ENCODE results near the gene CACNB4. TPM values are rescaled to one million over a fixed set of nuclear protein-coding genes. Genes with fewer than 3 reads are reported as not detected.

Gene CACNB4
- total RNA-seq, 2 donors from 2014 or later = 5.6 to 13.8 TPM

- Histone ChIP-seq H3K27me3 (replicated peaks; ENCODE audit: insufficient read depth) (no peaks in the 10 kb centered on the region), H3K9me3 (no peaks in the 10 kb centered on the region), H3K4me3 (no peak overlapping the region), H3K4me1 (ENCODE audit: control insufficient read depth in 1 of 2, low read depth in 2 of 2) (peaks cover 0 to 4% of the 10 kb centered on the region in 2 donors), H3K36me3 (no peaks in the 10 kb centered on the region), H3K27ac (no peak overlapping the region)
- ATAC-seq (ENCODE audit: insufficient number of reproducible peaks, low FRiP score, low read depth) (no peak), DNase-seq (ENCODE audit: low spot score) (no peak)
- TF ChIP-seq, protein P1, sequence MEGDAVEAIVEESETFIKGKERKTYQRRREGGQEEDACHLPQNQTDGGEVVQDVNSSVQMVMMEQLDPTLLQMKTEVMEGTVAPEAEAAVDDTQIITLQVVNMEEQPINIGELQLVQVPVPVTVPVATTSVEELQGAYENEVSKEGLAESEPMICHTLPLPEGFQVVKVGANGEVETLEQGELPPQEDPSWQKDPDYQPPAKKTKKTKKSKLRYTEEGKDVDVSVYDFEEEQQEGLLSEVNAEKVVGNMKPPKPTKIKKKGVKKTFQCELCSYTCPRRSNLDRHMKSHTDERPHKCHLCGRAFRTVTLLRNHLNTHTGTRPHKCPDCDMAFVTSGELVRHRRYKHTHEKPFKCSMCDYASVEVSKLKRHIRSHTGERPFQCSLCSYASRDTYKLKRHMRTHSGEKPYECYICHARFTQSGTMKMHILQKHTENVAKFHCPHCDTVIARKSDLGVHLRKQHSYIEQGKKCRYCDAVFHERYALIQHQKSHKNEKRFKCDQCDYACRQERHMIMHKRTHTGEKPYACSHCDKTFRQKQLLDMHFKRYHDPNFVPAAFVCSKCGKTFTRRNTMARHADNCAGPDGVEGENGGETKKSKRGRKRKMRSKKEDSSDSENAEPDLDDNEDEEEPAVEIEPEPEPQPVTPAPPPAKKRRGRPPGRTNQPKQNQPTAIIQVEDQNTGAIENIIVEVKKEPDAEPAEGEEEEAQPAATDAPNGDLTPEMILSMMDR (IDR thresholded peaks at IDR 0.05) = no peak
Observed at GRCh38 chr2:152062125-152063091, 36.4 kb downstream of the CACNB4 start.

- H3K27me3 ChIP-seq (replicated peaks; ENCODE audit: insufficient read depth) = no peaks in the 10 kb centered on the region
- DNase-seq (ENCODE audit: low spot score) = no peak
- ATAC-seq (ENCODE audit: insufficient number of reproducible peaks, low FRiP score, low read depth) = no peak
- H3K27ac ChIP-seq = no peak overlapping the region
- no peaks in the 10 kb centered on the region for H3K9me3 ChIP-seq
- peaks cover 0 to 4% of the 10 kb centered on the region in 2 donors for H3K4me1 ChIP-seq (ENCODE audit: control insufficient read depth in 1 of 2, low read depth in 2 of 2)
- H3K36me3 ChIP-seq = no peaks in the 10 kb centered on the region
- H3K4me3 ChIP-seq = no peak overlapping the region
- TF ChIP-seq, protein P1 (IDR thresholded peaks at IDR 0.05) = no peak
Observed at GRCh38 chr2:152061383-152061782, 37.5 kb downstream of the CACNB4 start.

DNA sequence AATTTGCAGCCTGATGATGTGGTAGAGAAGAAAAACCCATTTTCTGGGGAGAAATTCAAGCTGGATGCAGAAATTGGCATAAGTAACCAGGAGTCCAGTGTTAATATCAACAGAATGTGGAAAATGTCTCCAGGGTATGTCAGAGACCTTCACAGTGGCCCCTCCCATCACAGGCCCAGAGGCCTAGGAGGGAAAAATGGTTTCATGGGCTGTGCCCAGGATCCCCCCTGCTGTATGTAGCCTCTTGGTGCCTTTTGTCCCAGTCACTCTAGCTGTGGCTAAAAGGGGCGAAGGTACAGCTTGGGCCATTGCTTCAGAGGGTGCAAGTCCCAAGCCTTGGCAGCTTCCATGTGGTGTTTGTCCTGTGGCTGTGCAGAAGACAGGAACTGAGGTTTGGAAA lies 40.2 kb downstream of the CACNB4 start:
- TF ChIP-seq, protein P1 (IDR thresholded peaks at IDR 0.05) = no peak

DNA sequence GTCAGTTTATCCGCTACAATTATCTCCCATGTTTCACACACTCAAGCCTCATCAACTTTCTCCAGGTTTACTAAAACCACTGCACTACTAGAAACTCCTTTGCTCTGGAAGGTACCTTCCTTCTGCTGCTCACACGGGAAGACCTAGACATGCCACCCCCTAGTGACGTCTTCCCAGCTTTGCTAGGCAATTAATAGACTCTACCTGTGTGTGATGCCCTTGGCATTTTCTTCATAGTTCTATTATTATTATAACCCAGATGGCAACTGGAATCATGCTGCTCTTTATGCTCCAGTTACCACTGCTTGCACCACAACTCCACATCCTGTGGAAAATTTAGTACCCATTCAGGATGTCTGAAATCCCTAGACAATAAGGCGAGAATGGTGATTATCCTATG lies 42.4 kb downstream of the CACNB4 start:
- H3K36me3 ChIP-seq = no peaks in the 10 kb centered on the region

More for the DNA sequence above, 40.2 kb downstream of the CACNB4 start:
- ATAC-seq (ENCODE audit: insufficient number of reproducible peaks, low FRiP score, low read depth) (no peak), DNase-seq (ENCODE audit: low spot score) (no peak)
- no peak overlapping the region for H3K4me3 ChIP-seq
- peaks cover 0 to 12% of the 10 kb centered on the region in 2 donors for H3K4me1 ChIP-seq (ENCODE audit: control insufficient read depth in 1 of 2, low read depth in 2 of 2)
- no peaks in the 10 kb centered on the region for H3K9me3 ChIP-seq
- H3K27ac ChIP-seq = no peak overlapping the region
- no peaks in the 10 kb centered on the region for H3K27me3 ChIP-seq (replicated peaks; ENCODE audit: insufficient read depth)
- H3K36me3 ChIP-seq = no peaks in the 10 kb centered on the region

More for the DNA sequence above, 42.4 kb downstream of the CACNB4 start:
- ATAC-seq (ENCODE audit: insufficient number of reproducible peaks, low FRiP score, low read depth) (no peak), DNase-seq (ENCODE audit: low spot score) (no peak)
- Histone ChIP-seq H3K4me3 (no peak overlapping the region), H3K27ac (no peak overlapping the region), H3K27me3 (replicated peaks; ENCODE audit: insufficient read depth) (no peaks in the 10 kb centered on the region), H3K4me1 (ENCODE audit: control insufficient read depth in 1 of 2, low read depth in 2 of 2) (peaks cover 0 to 8% of the 10 kb centered on the region in 2 donors), H3K9me3 (no peaks in the 10 kb centered on the region)
- TF ChIP-seq, protein P1 (IDR thresholded peaks at IDR 0.05) = no peak
